Loucy (cell line): Measurements from ENCODE around the gene MRPL9.
"Not testable (repeated sequence)": the region's sequence is repeated elsewhere in the genome, so short reads cannot be mapped to it uniquely, and the experiment has no call there.

Experiments used
- H2AFZ ChIP-seq: fragments of 200-600 bp; sonication (generic); 2 replicates; pipeline ENCODE4 v1.6.0; 2016; ENCODE audit warnings: antibody characterized with exemption, mild to moderate bottlenecking, low read length, moderate library complexity
- H3F3A ChIP-seq: fragments of 200-600 bp; 2 replicates; pipeline ENCODE4 v1.6.0; 2016; ENCODE audit warnings: antibody characterized with exemption, low read depth, mild to moderate bottlenecking
- H3K27me3 ChIP-seq: fragments of 200-600 bp; sonication (generic); 2 replicates; pipeline ENCODE4 v1.6.1; 2014; ENCODE audit warnings: low read length, mild to moderate bottlenecking; ENCODE audit not compliant: insufficient read depth, poor library complexity, severe bottlenecking
- H3K36me3 ChIP-seq: fragments of 200-600 bp; sonication (generic); 2 replicates; pipeline ENCODE4 v1.6.1; 2016; ENCODE audit warnings: low read length; ENCODE audit not compliant: insufficient read depth
- H3K4me1 ChIP-seq: fragments of 200-600 bp; sonication (generic); 2 replicates; pipeline ENCODE4 v1.5.1; 2014; ENCODE audit warnings: low read length, mild to moderate bottlenecking; ENCODE audit not compliant: insufficient read depth, poor library complexity, severe bottlenecking
- H3K4me2 ChIP-seq: fragments of 200-600 bp; sonication (generic); 2 replicates; pipeline ENCODE4 v1.6.0; 2014; ENCODE audit warnings: antibody characterized with exemption, low read length, low read depth, mild to moderate bottlenecking; ENCODE audit not compliant: poor library complexity, severe bottlenecking
- H3K4me3 ChIP-seq: fragments of 200-600 bp; sonication (generic); 2 replicates; pipeline ENCODE4 v1.5.1; 2014; ENCODE audit warnings: low read length, mild to moderate bottlenecking, mixed read lengths; ENCODE audit not compliant: poor library complexity, severe bottlenecking
- H3K79me2 ChIP-seq: fragments of 200-600 bp; sonication (generic); 2 replicates; pipeline ENCODE4 v1.6.1; 2014; ENCODE audit warnings: low read length; ENCODE audit not compliant: insufficient read depth
- H3K9ac ChIP-seq: fragments of 200-600 bp; sonication (generic); 2 replicates; pipeline ENCODE4 v1.6.0; 2014; ENCODE audit warnings: mild to moderate bottlenecking, low read depth, low read length, moderate library complexity; ENCODE audit not compliant: poor library complexity, severe bottlenecking
- H3K9me2 ChIP-seq: fragments of 200-600 bp; sonication (generic); replicated peaks from 2 replicates; pipeline ENCODE4 v1.6.1; 2016; ENCODE audit warnings: low read depth, low read length, mixed read lengths
- H3K9me3 ChIP-seq: fragments of 200-600 bp; sonication (generic); 2 replicates; pipeline ENCODE4 v1.6.1; 2014; ENCODE audit warnings: mild to moderate bottlenecking, antibody characterized with exemption, low read length, low read depth; ENCODE audit not compliant: insufficient read depth
- H4K20me1 ChIP-seq: fragments of 200-600 bp; sonication (generic); 2 replicates; pipeline ENCODE4 v1.6.0; 2014; ENCODE audit warnings: antibody characterized with exemption, low read length, mild to moderate bottlenecking; ENCODE audit not compliant: insufficient read depth, poor library complexity, severe bottlenecking
- CTCF ChIP-seq: fragments of 200-600 bp; sonication (generic); conservative IDR thresholded peaks from 2 replicates; pipeline ENCODE4 v1.5.1; 2014; ENCODE audit warnings: mild to moderate bottlenecking, antibody characterized with exemption, low read length
- EZH2phosphoT487 ChIP-seq: fragments of 200-600 bp; IDR thresholded peaks from 2 replicates; pipeline ENCODE4 v1.6.1; 2018; ENCODE audit warnings: antibody characterized with exemption, mild to moderate bottlenecking, moderate library complexity, borderline replicate concordance

Gene MRPL9

GRCh38 chr1:151737479-151737878, 25.8 kb downstream of the MRPL9 start:
- no peaks in the 10 kb centered on the region for H3K9me2 ChIP-seq
- TF ChIP-seq EZH2phosphoT487 = no peak
- TF ChIP-seq CTCF = no peak
- no peak overlapping the region for H2AFZ ChIP-seq

GRCh38 chr1:151737026-151737425, 26.3 kb downstream of the MRPL9 start:
- no peaks in the 10 kb centered on the region for H4K20me1 ChIP-seq
- H3K4me2 ChIP-seq = no peak overlapping the region
- TF ChIP-seq CTCF = no peak
- no peak for TF ChIP-seq EZH2phosphoT487
- no peaks in the 10 kb centered on the region for H3K9me2 ChIP-seq
- H3K9me3 ChIP-seq = no peaks in the 10 kb centered on the region; the same call in 1 of the 2 replicates
- H3K4me3 ChIP-seq = no peak overlapping the region
- H3K36me3 ChIP-seq = no peaks in the 10 kb centered on the region
- no peaks in the 10 kb centered on the region for H3K79me2 ChIP-seq
- no peaks in the 10 kb centered on the region for H3F3A ChIP-seq
- H2AFZ ChIP-seq = no peak overlapping the region
- no peaks in the 10 kb centered on the region for H3K27me3 ChIP-seq
- no peak overlapping the region for H3K9ac ChIP-seq
- no peaks in the 10 kb centered on the region for H3K4me1 ChIP-seq

More at GRCh38 chr1:151737479-151737878, 25.8 kb downstream of the MRPL9 start:
- no peak overlapping the region for H3K9ac ChIP-seq
- no peaks in the 10 kb centered on the region for H3K79me2 ChIP-seq
- H3K27me3 ChIP-seq = no peaks in the 10 kb centered on the region
- H3F3A ChIP-seq = no peaks in the 10 kb centered on the region
- H4K20me1 ChIP-seq = no peaks in the 10 kb centered on the region
- H3K4me1 ChIP-seq = no peaks in the 10 kb centered on the region
- H3K36me3 ChIP-seq = no peaks in the 10 kb centered on the region
- H3K9me3 ChIP-seq = no peaks in the 10 kb centered on the region; the same call in 1 of the 2 replicates
- no peak overlapping the region for H3K4me2 ChIP-seq
- no peak overlapping the region for H3K4me3 ChIP-seq

- H3K9me2 ChIP-seq, H3K36me3 ChIP-seq, H2AFZ ChIP-seq, H3K9ac ChIP-seq, H3K4me1 ChIP-seq, H3K4me3 ChIP-seq, H3F3A ChIP-seq, H4K20me1 ChIP-seq, H3K4me2 ChIP-seq, H3K27me3 ChIP-seq, H3K79me2 ChIP-seq, H3K9me3 ChIP-seq: not testable (repeated sequence)
These were observed 29.3 kb downstream of the MRPL9 start for GRCh38 chr1:151733995-151734394.

- H2AFZ ChIP-seq = no peak overlapping the region
- H3K36me3 ChIP-seq = no peaks in the 10 kb centered on the region
- no peaks in the 10 kb centered on the region; the same call in 1 of the 2 replicates for H3K9me3 ChIP-seq
- TF ChIP-seq EZH2phosphoT487 = no peak
- no peak for TF ChIP-seq CTCF
- H3K9me2 ChIP-seq = no peaks in the 10 kb centered on the region
- H3K4me2 ChIP-seq = no peak overlapping the region
- no peaks in the 10 kb centered on the region for H3K27me3 ChIP-seq
- no peaks in the 10 kb centered on the region for H3K79me2 ChIP-seq
- H3K4me1 ChIP-seq = no peaks in the 10 kb centered on the region
- H4K20me1 ChIP-seq = no peaks in the 10 kb centered on the region
- H3K4me3 ChIP-seq = no peak overlapping the region
- no peak overlapping the region for H3K9ac ChIP-seq
- no peaks in the 10 kb centered on the region for H3F3A ChIP-seq
These were observed 30.2 kb downstream of the MRPL9 start for GRCh38 chr1:151733126-151733525.
